ENCODE results near the gene CELA3B. TPM values are rescaled to one million over a fixed set of nuclear protein-coding genes. Genes with fewer than 3 reads are reported as not detected.

Gene CELA3B
- total and polyA plus RNA-seq, 2 donors from 2014 or later, result not detected

GRCh38 chr1:21936366-21937031, 40.3 kb upstream of the CELA3B start:
- peak overlapping the region; percentile 32 to 83 (median 74) for H3K9ac ChIP-seq (ENCODE audit: low read length in 3 of 3)
- no peaks in the 10 kb centered on the region for H3K36me3 ChIP-seq (ENCODE audit: control insufficient read depth in 2 of 3, insufficient read depth in 3 of 3, low read length in 3 of 3)
- H3K4me1 ChIP-seq (ENCODE audit: control insufficient read depth in 2 of 3, insufficient read depth in 2 of 3, low read depth in 1 of 3, low read length in 3 of 3), result peaks cover 7 to 40% (median 17%) of the 10 kb centered on the region in 3 donors
- H3K4me3 ChIP-seq (ENCODE audit: low read length in 3 of 3), result peak overlapping the region; percentile 59 to 81 (median 72)
- intact Hi-C loops (cut with DNase I), result no loop called here
- no peaks in the 10 kb centered on the region for H3K9me3 ChIP-seq (ENCODE audit: control insufficient read depth in 2 of 3, insufficient read depth in 1 of 3, low read length in 3 of 3)
- no peaks in the 10 kb centered on the region for H3K27me3 ChIP-seq (ENCODE audit: control insufficient read depth, insufficient read depth, low read length)
- FAIRE-seq (no peak), DNase-seq (peak in 3 of 5 donors; percentile 52 to 80 (median 80))
- TF ChIP-seq, protein P1, sequence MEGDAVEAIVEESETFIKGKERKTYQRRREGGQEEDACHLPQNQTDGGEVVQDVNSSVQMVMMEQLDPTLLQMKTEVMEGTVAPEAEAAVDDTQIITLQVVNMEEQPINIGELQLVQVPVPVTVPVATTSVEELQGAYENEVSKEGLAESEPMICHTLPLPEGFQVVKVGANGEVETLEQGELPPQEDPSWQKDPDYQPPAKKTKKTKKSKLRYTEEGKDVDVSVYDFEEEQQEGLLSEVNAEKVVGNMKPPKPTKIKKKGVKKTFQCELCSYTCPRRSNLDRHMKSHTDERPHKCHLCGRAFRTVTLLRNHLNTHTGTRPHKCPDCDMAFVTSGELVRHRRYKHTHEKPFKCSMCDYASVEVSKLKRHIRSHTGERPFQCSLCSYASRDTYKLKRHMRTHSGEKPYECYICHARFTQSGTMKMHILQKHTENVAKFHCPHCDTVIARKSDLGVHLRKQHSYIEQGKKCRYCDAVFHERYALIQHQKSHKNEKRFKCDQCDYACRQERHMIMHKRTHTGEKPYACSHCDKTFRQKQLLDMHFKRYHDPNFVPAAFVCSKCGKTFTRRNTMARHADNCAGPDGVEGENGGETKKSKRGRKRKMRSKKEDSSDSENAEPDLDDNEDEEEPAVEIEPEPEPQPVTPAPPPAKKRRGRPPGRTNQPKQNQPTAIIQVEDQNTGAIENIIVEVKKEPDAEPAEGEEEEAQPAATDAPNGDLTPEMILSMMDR (IDR thresholded peaks at IDR 0.05; ENCODE audit: borderline replicate concordance, extremely low read depth, insufficient read depth), result no peak
- H3K27ac ChIP-seq (ENCODE audit: low read depth in 2 of 2, low read length in 2 of 2), result peak overlapping the region; percentile 69 to 84

GRCh38 chr1:21937034-21937371, 39.8 kb upstream of the CELA3B start, which contains the start of gene HSPG2:
Gene HSPG2, minus strand, starts transcription at chr1:21937310. Its CDS starts 93 bp downstream, at chr1:21937217.
- DNase-seq, result no peak
- no peaks in the 10 kb centered on the region for H3K9me3 ChIP-seq (ENCODE audit: control insufficient read depth in 2 of 3, insufficient read depth in 1 of 3, low read length in 3 of 3)
- peak within 1 kb of the TSS; percentile 69 to 84 for H3K27ac ChIP-seq (ENCODE audit: low read depth in 2 of 2, low read length in 2 of 2)
- TF ChIP-seq, protein P1 (IDR thresholded peaks at IDR 0.05; ENCODE audit: borderline replicate concordance, extremely low read depth, insufficient read depth), result no peak
- no peaks in the 10 kb centered on the region for H3K36me3 ChIP-seq (ENCODE audit: control insufficient read depth in 2 of 3, insufficient read depth in 3 of 3, low read length in 3 of 3)
- peak within 1 kb of the TSS; percentile 66 to 81 (median 72) for H3K4me3 ChIP-seq (ENCODE audit: low read length in 3 of 3)
- FAIRE-seq, result no peak
- peak within 1 kb of the TSS; percentile 39 to 83 (median 74) for H3K9ac ChIP-seq (ENCODE audit: low read length in 3 of 3)
- peaks cover 7 to 37% (median 14%) of the 10 kb centered on the region in 3 donors for H3K4me1 ChIP-seq (ENCODE audit: control insufficient read depth in 2 of 3, insufficient read depth in 2 of 3, low read depth in 1 of 3, low read length in 3 of 3)
- H3K27me3 ChIP-seq (ENCODE audit: control insufficient read depth, insufficient read depth, low read length), result no peaks in the 10 kb centered on the region
- intact Hi-C loops (cut with DNase I), result no loop called here

GRCh38 chr1:21937372-21938121, 39.3 kb upstream of the CELA3B start:
- FAIRE-seq, result no peak

More at GRCh38 chr1:21937372-21938121, 39.3 kb upstream of the CELA3B start:
- peak overlapping the region in 2 of 3 donors; percentile 3 to 39 for H3K9ac ChIP-seq (ENCODE audit: low read length in 3 of 3)
- DNase-seq, result peak; percentile 89 to 95 (median 94)
- H3K27me3 ChIP-seq (ENCODE audit: control insufficient read depth, insufficient read depth, low read length), result no peaks in the 10 kb centered on the region
- peaks cover 3 to 31% (median 10%) of the 10 kb centered on the region in 3 donors for H3K4me1 ChIP-seq (ENCODE audit: control insufficient read depth in 2 of 3, insufficient read depth in 2 of 3, low read depth in 1 of 3, low read length in 3 of 3)
- H3K27ac ChIP-seq (ENCODE audit: low read depth in 2 of 2, low read length in 2 of 2), result peak overlapping the region in 1 of 2 donors; percentile 3
- no peaks in the 10 kb centered on the region for H3K9me3 ChIP-seq (ENCODE audit: control insufficient read depth in 2 of 3, insufficient read depth in 1 of 3, low read length in 3 of 3)
- H3K36me3 ChIP-seq (ENCODE audit: control insufficient read depth in 2 of 3, insufficient read depth in 3 of 3, low read length in 3 of 3), result no peaks in the 10 kb centered on the region
- H3K4me3 ChIP-seq (ENCODE audit: low read length in 3 of 3), result peak overlapping the region; percentile 58 to 66 (median 59)
- TF ChIP-seq, protein P1 (IDR thresholded peaks at IDR 0.05; ENCODE audit: borderline replicate concordance, extremely low read depth, insufficient read depth), result no peak
- intact Hi-C loops (cut with DNase I), result no loop called here

All from kidney (tissue), 14 donors.